Measurements from ENCODE around the gene SULT1A2. TPM values are rescaled to one million over a fixed set of nuclear protein-coding genes. Genes with fewer than 3 reads are reported as not detected.

Gene SULT1A2
- total and polyA plus RNA-seq, 2 of the 8 experiments (the other 6 are each of a cell fraction or from before 2014, with no cell fraction given), result 0.29 to 0.35 TPM

DNA sequence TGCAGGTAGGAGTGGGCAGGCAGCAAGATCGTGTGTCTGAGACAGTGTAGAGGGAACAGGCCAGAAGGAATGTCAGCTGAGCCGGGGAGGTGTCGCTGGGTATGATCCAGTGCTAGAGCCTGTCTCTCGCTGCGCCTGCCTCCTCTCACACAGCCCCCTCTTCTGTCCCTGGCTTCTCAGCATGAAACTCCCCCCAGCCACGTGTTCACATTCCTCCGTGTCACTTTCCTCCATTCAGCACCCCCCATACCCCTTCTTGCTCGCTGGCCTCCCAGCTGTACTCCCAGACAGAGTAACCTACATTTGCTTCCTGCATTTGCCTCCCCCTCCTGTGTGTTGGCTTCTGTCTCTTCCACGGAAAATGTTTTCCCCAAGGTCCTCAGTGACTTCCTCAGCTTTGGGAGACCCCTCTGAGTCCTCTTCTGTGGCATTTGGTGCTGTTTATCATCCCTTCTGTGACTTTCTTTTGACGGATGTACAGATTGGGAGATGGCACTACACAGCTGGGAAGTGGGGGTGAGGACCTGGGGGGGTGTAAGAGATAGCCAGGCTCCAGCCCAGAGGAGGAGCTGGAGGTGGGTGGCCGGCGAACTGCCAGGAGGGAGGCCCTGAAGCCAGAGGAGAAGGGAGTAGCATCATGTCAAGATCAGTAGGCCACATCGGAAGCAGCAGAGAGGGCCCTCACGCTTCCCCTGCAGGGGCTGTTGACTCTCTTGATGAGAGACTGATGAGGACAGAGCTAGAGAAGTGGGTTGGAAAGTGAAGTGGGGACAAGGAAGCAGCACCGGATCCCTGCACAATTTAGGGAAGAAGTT is 23.9 kb downstream of the SULT1A2 start:
- Histone ChIP-seq H3K4me2 (ENCODE audit: insufficient read depth in 1 of 2, low read depth in 2 of 2, low read length in 2 of 2) (no peak overlapping the region), H3K27me3 (replicated peaks in 1 of 4; ENCODE audit: control insufficient read depth in 3 of 4, extremely low read depth in 1 of 4, insufficient read depth in 3 of 4, low read length in 3 of 4) (no peaks in the 10 kb centered on the region; a peak in 1 of 7 replicates), H3K56ac (replicated peaks; ENCODE audit: insufficient read length, low read depth, low read length) (no peak overlapping the region), H2BK15ac (ENCODE audit: low read length) (0 out of 2 replicates have a peak overlapping the region, but pooled peaks have one; percentile 29), H2BK20ac (ENCODE audit: low read length) (no peak overlapping the region), H3K9me3 (ENCODE audit: insufficient read depth in 2 of 2, low read depth in 1 of 2, low read length in 1 of 2) (peaks cover 0 to under 1% of the 10 kb centered on the region in 2 experiments; a peak in 1 of 4 replicates), H3K9ac (replicated peaks in 1 of 4; ENCODE audit: extremely low read depth in 1 of 4, low read depth in 3 of 4, low read length in 3 of 4) (peak overlapping the region in 1 of 4 experiments; percentile 54; a peak in 1 of 7 replicates), H2AK5ac (ENCODE audit: low read depth, low read length) (no peak overlapping the region), H4K20me1 (replicated peaks in 1 of 2; ENCODE audit: control insufficient read depth in 1 of 2, insufficient read depth in 2 of 2, low read length in 2 of 2) (peaks cover 0 to 2% of the 10 kb centered on the region in 2 experiments), H3K23me2 (ENCODE audit: low read depth, low read length) (no peaks in the 10 kb centered on the region), H4K91ac (replicated peaks; ENCODE audit: insufficient read length, low read length) (no peak overlapping the region), H3K79me2 (ENCODE audit: control insufficient read depth in 1 of 2, insufficient read depth in 2 of 2, low read length in 2 of 2) (no peaks in the 10 kb centered on the region), H3K79me1 (ENCODE audit: low read depth, low read length) (0 out of 2 replicates have a peak, but pooled peaks cover 2% of the 10 kb centered on the region), H4K5ac (ENCODE audit: insufficient read length, low read depth, low read length) (no peak overlapping the region), H3K27ac (ENCODE audit: low read depth, low read length) (no peak overlapping the region), H3K18ac (ENCODE audit: extremely low read depth, low read length) (0 out of 2 replicates have a peak overlapping the region, but pooled peaks have one; percentile 32), H2BK120ac (replicated peaks; ENCODE audit: low read depth, low read length) (no peak overlapping the region), H3K4me1 (replicated peaks in 1 of 4; ENCODE audit: control insufficient read depth in 3 of 4, insufficient read depth in 4 of 4, low read length in 3 of 4) (peaks cover 7 to 15% (median 8%) of the 10 kb centered on the region in 4 experiments), H3K36me3 (ENCODE audit: control insufficient read depth in 2 of 4, insufficient read depth in 4 of 4, low read length in 3 of 4) (no peaks in the 10 kb centered on the region), H2AFZ (ENCODE audit: low read length) (no peak overlapping the region), H3K14ac (ENCODE audit: insufficient read length) (no peak overlapping the region), H3K4ac (replicated peaks; ENCODE audit: insufficient read length, low read depth, low read length) (no peak overlapping the region), H2BK5ac (ENCODE audit: low read depth, low read length) (no peak overlapping the region), H4K8ac (ENCODE audit: extremely low read depth, insufficient read depth, low read length) (peak overlapping the region; percentile 81; the same call in 1 of the 2 replicates), H3K23ac (ENCODE audit: insufficient read length) (no peak overlapping the region), H3K4me3 (ENCODE audit: extremely low read depth in 1 of 4, insufficient read depth in 2 of 4, low read depth in 3 of 4, low read length in 4 of 4) (no peak overlapping the region), H2BK12ac (ENCODE audit: low read depth, low read length) (0 out of 2 replicates have a peak overlapping the region, but pooled peaks have one; percentile 27)
- 76% methylated on average over 15 of the region's 15 CpGs; no CpG with 5 or more reads in 1 of the 2 experiments for WGBS, 2 experiments (ENCODE audit: extremely low coverage in 1 of 2, insufficient coverage in 1 of 2, insufficient read length in 1 of 2, insufficient replicate concordance in 2 of 2, low coverage in 1 of 2, low lambda C conversion rate in 2 of 2, missing lambda C conversion rate in 1 of 2)
- ChIA-PET CTCF (ENCODE audit: partially characterized antibody) (interaction anchor here (0.9 to 2.0 kb wide), 5 partner anchors 10 to 405 kb away, joined by 3 to 5 read pairs (median 3); no protein-coding TSS in a partner anchor), POLR2A (ENCODE audit: partially characterized antibody) (interaction anchor here (1.0 to 1.1 kb wide), 3 partner anchors 14 to 18 kb away, joined by 3 to 5 read pairs (median 4); no protein-coding TSS in a partner anchor)
- FAIRE-seq (no peak), DNase-seq (ENCODE audit: low read depth in 1 of 2, low spot score in 2 of 2) (no peak)
- TF ChIP-seq TEAD4 (IDR thresholded peaks at IDR 0.05; ENCODE audit: low read depth, low read length) (0 out of 2 replicates have a peak, but pooled peaks have one; percentile 43), FOSL1 (IDR thresholded peaks at IDR 0.05; ENCODE audit: insufficient read depth, low read depth, low read length) (no peak), RBBP5 (IDR thresholded peaks at IDR 0.05; ENCODE audit: borderline replicate concordance, low read depth, low read length) (no peak), TAF1 (IDR thresholded peaks at IDR 0.05; ENCODE audit: low read depth, low read length) (no peak), RNF2 (IDR thresholded peaks at IDR 0.05; ENCODE audit: borderline replicate concordance, low read depth, low read length, missing control alignments, poor library complexity, severe bottlenecking) (no peak), CEBPB (IDR thresholded peaks at IDR 0.05; ENCODE audit: low read depth, low read length) (no peak), CHD1 (IDR thresholded peaks at IDR 0.05; ENCODE audit: low read depth, low read length) (no peak), CBX8 (IDR thresholded peaks at IDR 0.05; ENCODE audit: borderline replicate concordance, low read depth, low read length) (no peak), EZH2 (IDR thresholded peaks at IDR 0.05; ENCODE audit: low read depth, low read length, severe bottlenecking) (no peak)
- TF ChIP-seq, protein P1, sequence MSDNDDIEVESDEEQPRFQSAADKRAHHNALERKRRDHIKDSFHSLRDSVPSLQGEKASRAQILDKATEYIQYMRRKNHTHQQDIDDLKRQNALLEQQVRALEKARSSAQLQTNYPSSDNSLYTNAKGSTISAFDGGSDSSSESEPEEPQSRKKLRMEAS (IDR thresholded peaks at IDR 0.05), result peak; percentile 58; the same call in 1 of the 2 replicates

Data from H1 (cell line).